K562 (cell line): ENCODE measurements around the gene NOC4L. TPM values are rescaled to one million over a fixed set of nuclear protein-coding genes. Genes with fewer than 3 reads are reported as not detected.

Experiments used
- ATAC-seq: fragments of 200-7000 bp; cut with Tn5 transposase; 3 replicates; pipeline ENCODE4 v1.9.1; 2020; ENCODE audit warnings: moderate library complexity
- BruUV-seq: library from RNA; stranded (reverse); fragments of 400-500 nt; replicated peaks from 2 replicates; lab custom pipeline; 2021; lab: Mats Ljungman, UMichigan
- CTCF ChIA-PET: fragments of 300-600 bp; formaldehyde crosslinking; extraction: SDS; loops from one replicate; lab custom pipeline; 2021; ENCODE audit warnings: low intra/inter-chr PET ratio; lab: Yijun Ruan, JAX
- POLR2A ChIA-PET: fragments of 300-600, 350-650 bp; sonication (Branson Sonifier 250); formaldehyde crosslinking; extraction: SDS; loops from one replicate; lab custom pipeline; 2021; ENCODE audit warnings: antibody characterized with exemption, inconsistent platforms; lab: Yijun Ruan, JAX
- DNase-seq, 4 experiments: peaks; one replicate each; pipeline versions ENCODE4 v3.0.0 to v3.0.0-alpha.2; 2011 to 2018; ENCODE audit warnings: low spot score in 3 of 4, mixed read lengths in 3 of 4; ENCODE audit errors: extremely low read depth in 1 of 4
- FAIRE-seq: peaks from 2 replicates; lab custom pipeline; 2011; peaks lifted over from hg19 to GRCh38; lab: Jason Lieb, UNC
- H2AFZ ChIP-seq: 2 replicates; pipeline ENCODE4 v1.6.0; 2011; ENCODE audit warnings: low read depth, low read length, control low read depth, inconsistent platforms
- H3K27ac ChIP-seq: fragments of 200-600 bp; 3 replicates; pipeline ENCODE4 v1.8.0; 2011; ENCODE audit warnings: low read depth, mild to moderate bottlenecking, control low read depth, inconsistent platforms, low read length, moderate library complexity, mixed read lengths; ENCODE audit errors: extremely low read depth
- H3K27me3 ChIP-seq, 2 experiments: fragments of 300-600 bp in 1 of 2; 2 replicates in 1 of 2; 3 replicates in 1 of 2; pipeline versions ENCODE4 v1.6.0 to v1.8.0; 2011; ENCODE audit warnings: inconsistent platforms in 2 of 2, low read length in 2 of 2, mild to moderate bottlenecking in 1 of 2, mixed read lengths in 1 of 2, moderate library complexity in 1 of 2; ENCODE audit not compliant: control insufficient read depth in 2 of 2, insufficient read depth in 2 of 2
- H3K36me3 ChIP-seq: fragments of 300-600 bp; 3 replicates; pipeline ENCODE4 v1.8.0; 2011; ENCODE audit warnings: mild to moderate bottlenecking, low read length, inconsistent platforms; ENCODE audit not compliant: control insufficient read depth, insufficient read depth
- H3K4me1 ChIP-seq, 2 experiments: fragments of 200-600 bp in 1 of 2; replicated peaks in 1 of 2; 2 replicates in 1 of 2; 3 replicates in 1 of 2; pipeline versions ENCODE4 v1.5.1 to v1.8.0; 2011; ENCODE audit warnings: inconsistent platforms in 2 of 2, low read length in 2 of 2, mild to moderate bottlenecking in 1 of 2, mixed read lengths in 1 of 2, moderate library complexity in 1 of 2; ENCODE audit not compliant: control insufficient read depth in 2 of 2, insufficient read depth in 2 of 2
- H3K4me2 ChIP-seq: 2 replicates; pipeline ENCODE4 v1.6.1; 2011; ENCODE audit warnings: low read length, control low read depth, inconsistent platforms, mixed read lengths; ENCODE audit not compliant: insufficient read depth
- H3K4me3 ChIP-seq: fragments of 200-600 bp; sonication (generic), shearing (Covaris generic); 2 replicates; pipeline ENCODE4 v1.5.1; 2016; ENCODE audit warnings: control low read depth, inconsistent platforms
- H3K79me2 ChIP-seq: fragments of 200-600 bp; 3 replicates; pipeline ENCODE4 v1.8.0; 2011; ENCODE audit warnings: low read length, inconsistent platforms; ENCODE audit not compliant: control insufficient read depth, insufficient read depth
- H3K9ac ChIP-seq, 2 experiments: 2 replicates each; pipeline versions ENCODE4 v1.6.0 to v1.6.1; 2011; ENCODE audit warnings: low read depth in 2 of 2, low read length in 2 of 2, control low read depth in 1 of 2, inconsistent platforms in 1 of 2, mild to moderate bottlenecking in 1 of 2, mixed read lengths in 1 of 2; ENCODE audit not compliant: insufficient read depth in 1 of 2
- H3K9me1 ChIP-seq: one replicate; pipeline ENCODE4 v1.6.0; 2011; ENCODE audit warnings: inconsistent platforms, mild to moderate bottlenecking, low read length, moderate library complexity; ENCODE audit not compliant: control insufficient read depth, insufficient read depth
- H3K9me3 ChIP-seq: replicated peaks from 2 replicates; pipeline ENCODE4 v1.5.1; 2011; ENCODE audit warnings: low read depth, low read length, inconsistent platforms; ENCODE audit not compliant: control insufficient read depth, insufficient read depth
- H4K20me1 ChIP-seq: replicated peaks from 2 replicates; pipeline ENCODE4 v1.6.1; 2011; ENCODE audit warnings: low read length, inconsistent platforms, mixed read lengths; ENCODE audit not compliant: control insufficient read depth, insufficient read depth
- ILF3 ChIP-seq: fragments of 450-650 bp; IDR thresholded peaks from 2 replicates; pipeline ENCODE4 v1.6.1; 2018; ENCODE audit warnings: antibody characterized with exemption, mild to moderate bottlenecking, moderate library complexity, borderline replicate concordance
- MAX ChIP-seq: sonication (generic); formaldehyde crosslinking; IDR thresholded peaks from 2 replicates; pipeline ENCODE4 v1.9.0; 2022; ENCODE audit warnings: mild to moderate bottlenecking, missing genetic modification reagents
- TFAP4 ChIP-seq: sonication (generic); formaldehyde crosslinking; IDR thresholded peaks from 2 replicates; pipeline ENCODE4 v1.8.0; 2022; ENCODE audit warnings: missing genetic modification reagents, mild to moderate bottlenecking, moderate library complexity, borderline replicate concordance
- USF2 ChIP-seq: sonication (generic); formaldehyde crosslinking; IDR thresholded peaks from 2 replicates; pipeline ENCODE4 v1.5.0; 2020; ENCODE audit warnings: missing genetic modification reagents
- WGBS: fragments of 100-300 bp; shearing (Covaris generic); methylation state at CpG from one replicate; pipeline ENCODE4 v1.1.6; 2016; ENCODE audit warnings: low coverage, mixed read lengths; ENCODE audit not compliant: insufficient coverage; ENCODE audit errors: missing lambda C conversion rate; 5-methylcytosine and 5-hydroxymethylcytosine counted together
- in situ Hi-C: fragments of 300-500 bp; cut with MboI; formaldehyde crosslinking; loops from 4 replicates; pipeline ENCODE4 v1.15.0; 2018; ENCODE audit warnings: inconsistent platforms, mixed read lengths
- intact Hi-C: fragments of 100-400 bp; cut with micrococcal nuclease; formaldehyde crosslinking; loops from 2 replicates; pipeline ENCODE4 v1.14.2; 2022
- polyA plus RNA-seq, 8 experiments: library from polyadenylated mRNA; depleted of rRNA in 4 of 8; stranded (reverse) in 5 of 8; unstranded in 3 of 8; fragments of >200 nt; fragmentation: Nextera tagmentation in 2 of 8; fragmentation: Illumina TruSeq in 1 of 8; extraction: Ambion mirVana in 2 of 8; extraction: Trizol in 1 of 8; gene quantifications; 2 replicates each; pipeline versions ENCODE4 v1.2.1 to v1.2.3, GENCODE V29; 2011 to 2014; ENCODE audit warnings: inconsistent platforms in 1 of 8, missing spikeins in 1 of 8
- total RNA-seq, 7 experiments: library from RNA; depleted of rRNA in 6 of 7; stranded (reverse); fragments of >200 nt in 6 of 7; fragmentation: Illumina TruSeq in 2 of 7; extraction: Trizol in 2 of 7; gene quantifications; 2 replicates each; pipeline versions ENCODE4 v1.2.1 to v1.2.3, GENCODE V29; 2011 to 2021; ENCODE audit warnings: low replicate concordance in 1 of 7

Gene NOC4L
- total and polyA plus RNA-seq, 9 of the 15 experiments (the other 6 are each of a cell fraction or from before 2014, with no cell fraction given): 1.3 to 77.0 (median 20.0) TPM

GRCh38 chr12:132174015-132174838, 30.0 kb downstream of the NOC4L start:
- ChIA-PET CTCF (no interaction called here), POLR2A (interaction anchor here (0.6 kb wide), 1 partner anchor 13 kb away, joined by 3 read pairs; no protein-coding TSS in a partner anchor)
- DNase-seq: no peak
- H2AFZ ChIP-seq: no peak overlapping the region
- no peak overlapping the region for H3K9ac ChIP-seq
- H3K4me3 ChIP-seq: no peak overlapping the region
- no TSS peak for BruUV-seq
- no peak overlapping the region for H3K27ac ChIP-seq
- TF ChIP-seq ILF3: no peak
- TF ChIP-seq USF2 (CRISPR knock-in tag): peak; percentile 14; the same call in 1 of the 2 replicates
- TF ChIP-seq MAX (CRISPR knock-in tag): 0 out of 2 replicates have a peak, but pooled peaks have one; percentile 37
- TF ChIP-seq TFAP4: 0 out of 2 replicates have a peak, but pooled peaks have one; percentile 11
- no peak for ATAC-seq
- no peaks in the 10 kb centered on the region for H3K36me3 ChIP-seq
- H3K9me1 ChIP-seq: no peaks in the 10 kb centered on the region
- H3K4me2 ChIP-seq: no peak overlapping the region
- H3K9me3 ChIP-seq: no peaks in the 10 kb centered on the region
- H4K20me1 ChIP-seq: peaks cover 10% of the 10 kb centered on the region
- peaks cover 3 to 63% of the 10 kb centered on the region in 2 experiments; a peak in 3 of 5 replicates for H3K4me1 ChIP-seq
- no peaks in the 10 kb centered on the region for H3K79me2 ChIP-seq
- peaks cover 64 to 89% of the 10 kb centered on the region in 2 experiments for H3K27me3 ChIP-seq
- 21% methylated on average over 21 of the region's 30 CpGs for whole genome bisulfite sequencing
- intact Hi-C loops (no loop called here), in situ Hi-C loops (no loop called here)
- no peak for FAIRE-seq
